G401.6 (cell line): ENCODE measurements around the gene HAP1.
"Not testable (repeated sequence)": the region's sequence is repeated elsewhere in the genome, so short reads cannot be mapped to it uniquely, and the experiment has no call there.

ENCODE experiments used
- FAIRE-seq: peaks from 2 replicates; lab custom pipeline; 2012; peaks lifted over from hg19 to GRCh38; lab: Jason Lieb, UNC

The HAP1 gene

GRCh38 chr17:41689497-41690299, 44.7 kb downstream of the HAP1 start:
- no peak for FAIRE-seq

GRCh38 chr17:41688641-41689496, 45.6 kb downstream of the HAP1 start, which contains the start of gene EIF1:
Gene EIF1, plus strand, starts transcription at chr17:41688885. Its CDS starts 154 bp downstream, at chr17:41689039.
- peak; percentile 96 for FAIRE-seq

- no peak for FAIRE-seq
These were observed 46.4 kb downstream of the HAP1 start for GRCh38 chr17:41687828-41688640.

GRCh38 chr17:41686281-41686680, 48.2 kb downstream of the HAP1 start:
- no peak for FAIRE-seq

- not testable (repeated sequence) for FAIRE-seq
These were observed 48.7 kb downstream of the HAP1 start for GRCh38 chr17:41685753-41686152.

GRCh38 chr17:41684035-41684434, 50.4 kb downstream of the HAP1 start:
- FAIRE-seq = no peak

- no peak for FAIRE-seq
These were observed 50.9 kb downstream of the HAP1 start for GRCh38 chr17:41683441-41684007.

- FAIRE-seq = no peak
These were observed 51.8 kb downstream of the HAP1 start for GRCh38 chr17:41682631-41683030.

- FAIRE-seq = no peak
These were observed 52.7 kb downstream of the HAP1 start for GRCh38 chr17:41681776-41682175.

GRCh38 chr17:41680426-41681040, 53.9 kb downstream of the HAP1 start:
- no peak for FAIRE-seq

GRCh38 chr17:41679740-41680425, 54.6 kb downstream of the HAP1 start:
- FAIRE-seq = no peak

GRCh38 chr17:41678907-41679739, 55.3 kb downstream of the HAP1 start:
- no peak for FAIRE-seq

GRCh38 chr17:41678411-41678906, 56.0 kb downstream of the HAP1 start:
- FAIRE-seq = no peak

- no peak for FAIRE-seq
These were observed 58.4 kb downstream of the HAP1 start for GRCh38 chr17:41676058-41676419.

- not testable (repeated sequence) for FAIRE-seq
These were observed 59.0 kb downstream of the HAP1 start for GRCh38 chr17:41675157-41676057.
